HFFc6 (cell line): ENCODE results near the gene C12orf56. TPM values are rescaled to one million over a fixed set of nuclear protein-coding genes. Genes with fewer than 3 reads are reported as not detected.

Source experiments
- DNase-seq: peaks from one replicate; pipeline ENCODE4 v3.0.0-alpha.2; 2018
- H3K27ac Mint-ChIP-seq: 2 replicates; pipeline ENCODE4 v1.8.0; 2020; ENCODE audit warnings: mild to moderate bottlenecking, mixed read lengths
- H3K27me3 Mint-ChIP-seq: 2 replicates; pipeline ENCODE4 v1.8.0; 2021; ENCODE audit warnings: mild to moderate bottlenecking, moderate library complexity, mixed read lengths; ENCODE audit not compliant: insufficient read depth
- H3K36me3 Mint-ChIP-seq: 2 replicates; pipeline ENCODE4 v1.8.0; 2021; ENCODE audit warnings: low read depth, mixed read lengths
- H3K4me1 Mint-ChIP-seq: 2 replicates; pipeline ENCODE4 v1.8.0; 2020; ENCODE audit warnings: low read depth, mixed read lengths
- H3K4me3 Mint-ChIP-seq: 2 replicates; pipeline ENCODE4 v1.8.0; 2020; ENCODE audit warnings: mild to moderate bottlenecking, moderate library complexity, mixed read lengths
- H3K9me3 Mint-ChIP-seq: 2 replicates; pipeline ENCODE4 v1.8.0; 2020; ENCODE audit warnings: mild to moderate bottlenecking, mixed read lengths
- total RNA-seq, 6 experiments: library from RNA; stranded (reverse); fragmentation: NEBNext Ultra II Directional; extraction: Animal tissue kit (Norgen Biotek cat#: 25700); gene quantifications; 2 replicates in 1 of 6; 3 replicates in 5 of 6; pipeline ENCODE4 v1.2.3, GENCODE V29; 2021
- TF ChIP-seq, protein P1 (sequence below): fragments of 200-600 bp; sonication (generic); IDR thresholded peaks from 2 replicates; pipeline ENCODE4 v1.5.0; 2021; ENCODE audit warnings: antibody characterized with exemption, mild to moderate bottlenecking

C12orf56 gene
- total RNA-seq, 6 experiments from 2014 or later = not detected

DNA sequence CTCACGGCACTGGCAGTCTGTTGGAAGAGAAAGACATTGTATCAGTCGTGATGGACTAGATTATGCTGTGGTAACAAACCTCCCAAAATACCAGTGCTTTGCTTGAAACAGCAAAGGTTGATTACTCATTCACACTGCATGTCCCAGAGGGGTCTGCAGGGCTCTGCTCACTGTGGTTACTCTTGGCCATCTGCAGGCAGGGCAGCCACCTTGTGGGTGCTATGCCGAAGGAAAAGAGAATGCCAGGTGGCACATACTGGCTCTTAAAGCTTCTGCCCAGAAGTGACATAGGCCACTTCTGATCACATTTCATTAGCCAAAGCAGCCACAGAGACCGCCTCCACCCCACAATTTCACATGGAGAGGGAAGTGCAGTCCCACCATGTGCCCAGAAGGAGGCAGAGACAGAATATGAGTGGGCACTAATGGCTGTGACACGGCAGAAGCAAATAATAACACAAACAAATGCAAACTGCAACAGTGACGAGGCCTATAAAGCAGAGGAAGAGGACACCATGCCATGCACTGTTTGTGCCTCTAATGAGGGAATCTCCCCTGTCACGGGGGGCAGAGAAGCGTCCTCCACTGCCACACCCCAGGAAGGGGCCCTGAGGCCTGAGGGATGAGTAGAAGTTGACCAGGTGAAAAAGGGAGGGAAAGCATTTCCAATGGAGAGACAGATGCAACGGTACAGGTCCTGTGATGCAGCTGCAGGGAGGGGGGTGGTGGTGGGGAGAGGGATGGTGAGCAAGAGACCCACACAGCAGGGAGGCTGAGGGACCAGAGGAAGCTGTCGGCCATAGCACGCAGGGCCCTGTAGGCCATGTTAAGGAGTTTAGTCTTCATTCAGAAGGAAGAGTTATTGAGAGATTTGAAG lies 116.8 kb downstream of the C12orf56 start:
- no peaks in the 10 kb centered on the region for H3K4me1 Mint-ChIP-seq
- peaks cover 18% of the 10 kb centered on the region for H3K27me3 Mint-ChIP-seq
- H3K36me3 Mint-ChIP-seq = no peaks in the 10 kb centered on the region
- DNase-seq = peak; percentile 34
- H3K27ac Mint-ChIP-seq = no peak overlapping the region
- no peaks in the 10 kb centered on the region for H3K9me3 Mint-ChIP-seq
- no peak overlapping the region for H3K4me3 Mint-ChIP-seq
- TF ChIP-seq, protein P1, sequence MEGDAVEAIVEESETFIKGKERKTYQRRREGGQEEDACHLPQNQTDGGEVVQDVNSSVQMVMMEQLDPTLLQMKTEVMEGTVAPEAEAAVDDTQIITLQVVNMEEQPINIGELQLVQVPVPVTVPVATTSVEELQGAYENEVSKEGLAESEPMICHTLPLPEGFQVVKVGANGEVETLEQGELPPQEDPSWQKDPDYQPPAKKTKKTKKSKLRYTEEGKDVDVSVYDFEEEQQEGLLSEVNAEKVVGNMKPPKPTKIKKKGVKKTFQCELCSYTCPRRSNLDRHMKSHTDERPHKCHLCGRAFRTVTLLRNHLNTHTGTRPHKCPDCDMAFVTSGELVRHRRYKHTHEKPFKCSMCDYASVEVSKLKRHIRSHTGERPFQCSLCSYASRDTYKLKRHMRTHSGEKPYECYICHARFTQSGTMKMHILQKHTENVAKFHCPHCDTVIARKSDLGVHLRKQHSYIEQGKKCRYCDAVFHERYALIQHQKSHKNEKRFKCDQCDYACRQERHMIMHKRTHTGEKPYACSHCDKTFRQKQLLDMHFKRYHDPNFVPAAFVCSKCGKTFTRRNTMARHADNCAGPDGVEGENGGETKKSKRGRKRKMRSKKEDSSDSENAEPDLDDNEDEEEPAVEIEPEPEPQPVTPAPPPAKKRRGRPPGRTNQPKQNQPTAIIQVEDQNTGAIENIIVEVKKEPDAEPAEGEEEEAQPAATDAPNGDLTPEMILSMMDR = peak; percentile 74

GRCh38 chr12:64270411-64270810 lies 120.1 kb downstream of the C12orf56 start:
- Mint-ChIP-seq H3K27me3 (peaks cover 16% of the 10 kb centered on the region), H3K9me3 (no peaks in the 10 kb centered on the region), H3K36me3 (no peaks in the 10 kb centered on the region), H3K4me3 (no peak overlapping the region), H3K27ac (no peak overlapping the region), H3K4me1 (peaks cover 7% of the 10 kb centered on the region; the same call in 1 of the 2 replicates)
- no peak for DNase-seq
- TF ChIP-seq, protein P1 = no peak

- H3K4me1 Mint-ChIP-seq = peaks cover 7% of the 10 kb centered on the region; the same call in 1 of the 2 replicates
- no peak overlapping the region for H3K27ac Mint-ChIP-seq
- TF ChIP-seq, protein P1 = no peak
- DNase-seq = no peak
- H3K36me3 Mint-ChIP-seq = no peaks in the 10 kb centered on the region
- no peaks in the 10 kb centered on the region for H3K9me3 Mint-ChIP-seq
- peaks cover 16% of the 10 kb centered on the region for H3K27me3 Mint-ChIP-seq
- H3K4me3 Mint-ChIP-seq = no peak overlapping the region
These were observed 121.4 kb downstream of the C12orf56 start for GRCh38 chr12:64269161-64269560.

GRCh38 chr12:64268409-64268808 lies 122.1 kb downstream of the C12orf56 start:
- H3K27me3 Mint-ChIP-seq = peaks cover 16% of the 10 kb centered on the region
- TF ChIP-seq, protein P1 = no peak
- no peak overlapping the region for H3K4me3 Mint-ChIP-seq
- no peaks in the 10 kb centered on the region for H3K9me3 Mint-ChIP-seq
- no peaks in the 10 kb centered on the region for H3K36me3 Mint-ChIP-seq
- no peak overlapping the region for H3K27ac Mint-ChIP-seq
- H3K4me1 Mint-ChIP-seq = peaks cover 7% of the 10 kb centered on the region; the same call in 1 of the 2 replicates
- DNase-seq = no peak

DNA sequence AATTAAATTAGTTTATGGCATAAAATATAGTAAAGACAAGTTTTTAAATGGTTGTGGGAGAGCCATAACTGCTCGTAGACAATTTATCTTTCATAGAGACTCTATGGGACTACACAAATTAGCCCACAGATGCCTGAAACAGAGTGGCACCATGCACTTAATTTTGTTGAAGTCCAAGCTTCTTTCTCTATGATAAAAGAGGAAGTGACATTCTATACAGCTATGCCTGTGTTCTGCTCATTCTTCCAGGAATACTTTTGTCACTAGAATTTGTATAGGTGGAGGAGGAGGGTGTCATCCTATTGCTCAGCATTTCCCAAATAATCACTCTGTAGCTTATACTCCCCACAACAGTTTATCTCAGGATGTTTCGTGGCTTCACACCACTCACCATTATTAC lies 124.7 kb downstream of the C12orf56 start:
- Mint-ChIP-seq H3K27me3 (peaks cover 11% of the 10 kb centered on the region), H3K4me3 (no peak overlapping the region), H3K36me3 (no peaks in the 10 kb centered on the region), H3K4me1 (peaks cover 7% of the 10 kb centered on the region; the same call in 1 of the 2 replicates), H3K9me3 (no peaks in the 10 kb centered on the region), H3K27ac (no peak overlapping the region)
- DNase-seq = no peak
- TF ChIP-seq, protein P1 = no peak
